Karpas-422 (cell line): ENCODE results near the gene AASDHPPT. TPM values are rescaled to one million over a fixed set of nuclear protein-coding genes. Genes with fewer than 3 reads are reported as not detected.
A peak's percentile ranks its signal among the peaks of the same experiment; 100 is the strongest.

Experiments
- DNase-seq: peaks from one replicate; pipeline ENCODE4 v3.0.0-alpha.2; 2015
- H2AFZ ChIP-seq: fragments of 200-600 bp; sonication (generic); 2 replicates; pipeline ENCODE4 v1.6.1; 2014; ENCODE audit warnings: antibody characterized with exemption, low read length, mixed read lengths
- H3K27ac ChIP-seq: fragments of 200-600 bp; sonication (generic); 2 replicates; pipeline ENCODE4 v1.5.1; 2014; ENCODE audit warnings: mild to moderate bottlenecking, low read length, moderate library complexity
- H3K27me3 ChIP-seq: fragments of 200-600 bp; sonication (generic); 2 replicates; pipeline ENCODE4 v1.6.1; 2014; ENCODE audit warnings: low read length, mixed read lengths
- H3K36me3 ChIP-seq: fragments of 200-600 bp; sonication (generic); 2 replicates; pipeline ENCODE4 v1.6.1; 2014; ENCODE audit warnings: low read length, mixed read lengths; ENCODE audit not compliant: insufficient read depth
- H3K4me1 ChIP-seq: fragments of 200-600 bp; sonication (generic); 2 replicates; pipeline ENCODE4 v1.6.1; 2014; ENCODE audit warnings: mild to moderate bottlenecking, low read length, mixed read lengths
- H3K4me2 ChIP-seq: fragments of 200-600 bp; sonication (generic); 2 replicates; pipeline ENCODE4 v1.6.1; 2014; ENCODE audit warnings: low read length, low read depth, mild to moderate bottlenecking; ENCODE audit not compliant: poor library complexity, severe bottlenecking
- H3K4me3 ChIP-seq: fragments of 200-600 bp; sonication (generic); 2 replicates; pipeline ENCODE4 v1.5.1; 2014; ENCODE audit warnings: mild to moderate bottlenecking, antibody characterized with exemption, low read length, mixed read lengths
- H3K79me2 ChIP-seq: fragments of 200-600 bp; sonication (generic); 2 replicates; pipeline ENCODE4 v1.6.1; 2014; ENCODE audit warnings: mild to moderate bottlenecking, low read length, mixed read lengths
- H3K9ac ChIP-seq: fragments of 200-600 bp; sonication (generic); 2 replicates; pipeline ENCODE4 v1.6.0; 2014; ENCODE audit warnings: low read length
- H3K9me2 ChIP-seq: fragments of 200-600 bp; sonication (generic), shearing (Covaris generic); replicated peaks from 2 replicates; pipeline ENCODE4 v1.6.0; 2014; ENCODE audit warnings: mild to moderate bottlenecking, low read length, moderate library complexity; ENCODE audit not compliant: insufficient read depth
- H3K9me3 ChIP-seq: fragments of 300-700, 200-600 bp; sonication (generic); 2 replicates; pipeline ENCODE4 v1.6.1; 2014; ENCODE audit warnings: low read length, mixed read lengths
- H4K20me1 ChIP-seq: fragments of 200-600 bp; sonication (generic); 2 replicates; pipeline ENCODE4 v1.6.1; 2014; ENCODE audit warnings: mild to moderate bottlenecking, antibody characterized with exemption, low read length, low read depth; ENCODE audit not compliant: insufficient read depth
- total RNA-seq: library from RNA; depleted of rRNA; stranded (reverse); fragments of >200 nt; shearing (Covaris generic); gene quantifications from 2 replicates; pipeline ENCODE4 v1.2.3, GENCODE V29; 2014; ENCODE audit warnings: low replicate concordance

The AASDHPPT gene
- total RNA-seq, 1 experiment from 2014 or later, result 222 TPM

- Histone ChIP-seq H3K4me1 (peaks cover 10% of the 10 kb centered on the region), H3K9me2 (no peaks in the 10 kb centered on the region), H4K20me1 (peaks cover 6% of the 10 kb centered on the region), H3K4me3 (no peak overlapping the region), H3K27ac (no peak overlapping the region), H3K9ac (no peak overlapping the region), H3K9me3 (no peaks in the 10 kb centered on the region), H2AFZ (no peak overlapping the region), H3K27me3 (no peaks in the 10 kb centered on the region), H3K79me2 (peaks cover 3% of the 10 kb centered on the region), H3K4me2 (no peak overlapping the region), H3K36me3 (no peaks in the 10 kb centered on the region)
- no peak for DNase-seq
These were observed 4.7 kb upstream of the AASDHPPT start for GRCh38 chr11:106072804-106073203.

GRCh38 chr11:106076171-106076918, 1.1 kb upstream of the AASDHPPT start:
- peak overlapping the region; percentile 89 for H3K4me2 ChIP-seq
- peak; percentile 66 for DNase-seq
- peaks cover 42% of the 10 kb centered on the region for H3K4me1 ChIP-seq
- peaks cover 6% of the 10 kb centered on the region; the same call in 1 of the 2 replicates for H4K20me1 ChIP-seq
- H3K4me3 ChIP-seq, result peak overlapping the region; percentile 70
- peak overlapping the region; percentile 4; the same call in 1 of the 2 replicates for H3K27ac ChIP-seq
- no peaks in the 10 kb centered on the region for H3K27me3 ChIP-seq
- H3K9ac ChIP-seq, result peak overlapping the region; percentile 69
- peak overlapping the region; percentile 94 for H2AFZ ChIP-seq
- no peaks in the 10 kb centered on the region for H3K9me2 ChIP-seq
- H3K9me3 ChIP-seq, result no peaks in the 10 kb centered on the region
- H3K36me3 ChIP-seq, result peaks cover 22% of the 10 kb centered on the region
- H3K79me2 ChIP-seq, result peaks cover 39% of the 10 kb centered on the region

GRCh38 chr11:106076919-106077608, 398 bp upstream of the AASDHPPT start, which contains the start of gene KBTBD3:
KBTBD3 (minus strand) TSS chr11:106077347; CDS start chr11:106059097, 18,250 bp downstream.
- no peaks in the 10 kb centered on the region for H3K9me2 ChIP-seq
- H2AFZ ChIP-seq, result peak within 1 kb of the TSS; percentile 94
- peak within 1 kb of the TSS; percentile 71 for H3K27ac ChIP-seq
- peak within 1 kb of the TSS; percentile 88 for H3K4me3 ChIP-seq
- H3K4me1 ChIP-seq, result peaks cover 46% of the 10 kb centered on the region
- H3K27me3 ChIP-seq, result no peaks in the 10 kb centered on the region
- peaks cover 26% of the 10 kb centered on the region for H3K36me3 ChIP-seq
- H4K20me1 ChIP-seq, result peaks cover 8% of the 10 kb centered on the region; the same call in 1 of the 2 replicates
- peak within 1 kb of the TSS; percentile 93 for H3K9ac ChIP-seq
- peak within 1 kb of the TSS; percentile 97 for H3K4me2 ChIP-seq
- peak; percentile 100 for DNase-seq
- no peaks in the 10 kb centered on the region for H3K9me3 ChIP-seq
- peaks cover 45% of the 10 kb centered on the region for H3K79me2 ChIP-seq

GRCh38 chr11:106082096-106082495, 4.6 kb downstream of the AASDHPPT start:
- Histone ChIP-seq H3K9ac (no peak overlapping the region), H3K9me3 (no peaks in the 10 kb centered on the region), H3K79me2 (peaks cover 90% of the 10 kb centered on the region), H2AFZ (no peak overlapping the region), H3K9me2 (no peaks in the 10 kb centered on the region), H3K4me1 (peaks cover 51% of the 10 kb centered on the region), H3K27ac (no peak overlapping the region), H3K36me3 (peaks cover 60% of the 10 kb centered on the region), H3K4me3 (no peak overlapping the region), H3K27me3 (no peaks in the 10 kb centered on the region), H4K20me1 (peaks cover 26% of the 10 kb centered on the region; the same call in 1 of the 2 replicates), H3K4me2 (no peak overlapping the region)
- no peak for DNase-seq

- Histone ChIP-seq H3K9me3 (no peaks in the 10 kb centered on the region), H4K20me1 (peaks cover 57% of the 10 kb centered on the region), H3K4me2 (no peak overlapping the region), H3K4me3 (no peak overlapping the region), H3K27me3 (no peaks in the 10 kb centered on the region), H3K4me1 (peaks cover 33% of the 10 kb centered on the region), H3K36me3 (peaks cover 74% of the 10 kb centered on the region), H3K79me2 (peaks cover 94% of the 10 kb centered on the region), H3K27ac (peak overlapping the region; percentile 1; the same call in 1 of the 2 replicates), H3K9me2 (no peaks in the 10 kb centered on the region), H3K9ac (no peak overlapping the region; the same call in 1 of the 2 replicates), H2AFZ (no peak overlapping the region)
- DNase-seq, result no peak
These were observed 8.7 kb downstream of the AASDHPPT start for GRCh38 chr11:106086135-106086534.

GRCh38 chr11:106086850-106087249, 9.4 kb downstream of the AASDHPPT start:
- H3K27ac ChIP-seq, result peak overlapping the region; percentile 8; the same call in 1 of the 2 replicates
- no peaks in the 10 kb centered on the region for H3K27me3 ChIP-seq
- no peak overlapping the region for H2AFZ ChIP-seq
- peaks cover 77% of the 10 kb centered on the region for H3K36me3 ChIP-seq
- no peak for DNase-seq
- no peak overlapping the region for H3K4me2 ChIP-seq
- H3K4me3 ChIP-seq, result no peak overlapping the region
- H3K4me1 ChIP-seq, result peaks cover 29% of the 10 kb centered on the region
- H3K79me2 ChIP-seq, result peaks cover 95% of the 10 kb centered on the region
- H3K9ac ChIP-seq, result no peak overlapping the region
- H3K9me3 ChIP-seq, result no peaks in the 10 kb centered on the region
- H3K9me2 ChIP-seq, result no peaks in the 10 kb centered on the region
- peaks cover 60% of the 10 kb centered on the region for H4K20me1 ChIP-seq

GRCh38 chr11:106087815-106088435, 10.5 kb downstream of the AASDHPPT start:
- H3K4me2 ChIP-seq, result peak overlapping the region; percentile 8

GRCh38 chr11:106088896-106089295, 11.4 kb downstream of the AASDHPPT start:
- no peaks in the 10 kb centered on the region for H3K9me3 ChIP-seq
- DNase-seq, result no peak
- no peaks in the 10 kb centered on the region for H3K27me3 ChIP-seq
- no peak overlapping the region for H3K9ac ChIP-seq
- peaks cover 23% of the 10 kb centered on the region for H3K4me1 ChIP-seq
- no peak overlapping the region for H3K27ac ChIP-seq
- H3K9me2 ChIP-seq, result no peaks in the 10 kb centered on the region
- peaks cover 79% of the 10 kb centered on the region for H3K36me3 ChIP-seq
- no peak overlapping the region for H3K4me2 ChIP-seq
- peaks cover 94% of the 10 kb centered on the region for H3K79me2 ChIP-seq
- H3K4me3 ChIP-seq, result no peak overlapping the region
- H4K20me1 ChIP-seq, result peaks cover 64% of the 10 kb centered on the region
- H2AFZ ChIP-seq, result no peak overlapping the region

More at GRCh38 chr11:106087815-106088435, 10.5 kb downstream of the AASDHPPT start:
- Histone ChIP-seq H3K4me1 (peaks cover 23% of the 10 kb centered on the region), H3K36me3 (peaks cover 77% of the 10 kb centered on the region), H3K27ac (no peak overlapping the region), H3K4me3 (no peak overlapping the region), H2AFZ (no peak overlapping the region), H3K9me2 (no peaks in the 10 kb centered on the region), H4K20me1 (peaks cover 64% of the 10 kb centered on the region), H3K79me2 (peaks cover 95% of the 10 kb centered on the region), H3K27me3 (no peaks in the 10 kb centered on the region), H3K9ac (no peak overlapping the region), H3K9me3 (no peaks in the 10 kb centered on the region)
- peak; percentile 91 for DNase-seq
